Osteoblast (primary cell): Measurements from ENCODE around the gene CRHR1. TPM values are rescaled to one million over a fixed set of nuclear protein-coding genes. Genes with fewer than 3 reads are reported as not detected.

Experiments used
- DNase-seq: peaks from one replicate; pipeline ENCODE4 v3.0.0; 2011; ENCODE audit warnings: low spot score, mixed read lengths; ENCODE audit not compliant: insufficient read length; ENCODE audit errors: missing footprints
- H2AFZ ChIP-seq: 2 replicates; pipeline ENCODE4 v1.6.0; 2011; ENCODE audit warnings: mild to moderate bottlenecking, low read length
- H3K27ac ChIP-seq: 2 replicates; pipeline ENCODE4 v1.5.1; 2011; ENCODE audit warnings: mild to moderate bottlenecking, low read depth, low read length, moderate library complexity
- H3K27me3 ChIP-seq: 2 replicates; pipeline ENCODE4 v1.6.0; 2012; ENCODE audit warnings: mild to moderate bottlenecking, control low read depth, inconsistent platforms, low read length, moderate library complexity; ENCODE audit not compliant: insufficient read depth
- H3K36me3 ChIP-seq: 2 replicates; pipeline ENCODE4 v1.5.1; 2011; ENCODE audit warnings: mild to moderate bottlenecking, low read length, control low read depth, moderate library complexity; ENCODE audit not compliant: insufficient read depth
- H3K4me1 ChIP-seq: 2 replicates; pipeline ENCODE4 v1.5.1; 2011; ENCODE audit warnings: mild to moderate bottlenecking, low read length, control low read depth, moderate library complexity; ENCODE audit not compliant: insufficient read depth
- H3K4me2 ChIP-seq: 2 replicates; pipeline ENCODE4 v1.6.0; 2011; ENCODE audit warnings: mild to moderate bottlenecking, low read length; ENCODE audit not compliant: insufficient read depth
- H3K4me3 ChIP-seq: fragments of 200-600 bp; sonication (generic); 3 replicates; pipeline ENCODE4 v1.5.1; 2012; ENCODE audit warnings: mild to moderate bottlenecking, low read length, inconsistent platforms; ENCODE audit not compliant: insufficient read depth
- H3K79me2 ChIP-seq: 2 replicates; pipeline ENCODE4 v1.6.0; 2012; ENCODE audit warnings: mild to moderate bottlenecking, low read length, control low read depth, inconsistent platforms; ENCODE audit not compliant: insufficient read depth
- H3K9me3 ChIP-seq: 2 replicates; pipeline ENCODE4 v1.5.1; 2011; ENCODE audit warnings: low read depth, low read length, control low read depth
- H4K20me1 ChIP-seq: 2 replicates; pipeline ENCODE4 v1.6.0; 2012; ENCODE audit warnings: mild to moderate bottlenecking, low read length, control low read depth; ENCODE audit not compliant: insufficient read depth
- total RNA-seq: library from RNA; depleted of rRNA; stranded (reverse); fragments of >200 nt; gene quantifications from 2 replicates; pipeline ENCODE4 v1.2.3, GENCODE V29; 2012
- TF ChIP-seq, protein P1 (sequence below): IDR thresholded peaks from 2 replicates; pipeline ENCODE4 v1.5.1; 2011; ENCODE audit warnings: mild to moderate bottlenecking, low read depth, low read length, moderate library complexity; ENCODE audit errors: extremely low read depth

Gene CRHR1
- total RNA-seq, 1 donor, result not detected

DNA sequence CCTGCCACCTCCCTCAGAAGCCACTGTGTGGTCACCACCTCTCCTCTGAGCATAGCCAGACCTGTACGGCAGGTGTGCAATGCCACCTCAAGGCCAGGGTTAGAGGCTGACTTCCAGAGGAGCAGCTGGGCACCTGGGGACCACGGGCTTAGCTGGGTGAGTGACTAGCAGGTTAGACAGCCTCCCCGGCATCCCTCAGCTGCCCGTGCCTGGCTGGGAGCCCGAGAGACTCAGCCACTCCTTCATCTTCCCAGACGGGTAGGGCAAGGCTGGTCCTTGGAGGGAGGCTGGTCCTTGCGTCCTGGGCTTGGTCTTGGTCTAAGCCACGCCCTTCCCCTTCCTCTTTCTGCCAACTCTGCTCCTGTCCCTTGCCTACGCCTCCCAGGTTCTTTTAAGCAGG, 7.8 kb downstream of the CRHR1 start:
- Histone ChIP-seq H3K36me3 (no peaks in the 10 kb centered on the region), H3K79me2 (no peaks in the 10 kb centered on the region), H3K4me3 (no peak overlapping the region), H4K20me1 (no peaks in the 10 kb centered on the region), H3K27me3 (peaks cover 36% of the 10 kb centered on the region), H3K9me3 (no peaks in the 10 kb centered on the region), H3K4me2 (no peak overlapping the region), H3K4me1 (no peaks in the 10 kb centered on the region), H3K27ac (no peak overlapping the region), H2AFZ (no peak overlapping the region)
- DNase-seq, result peak; percentile 18
- TF ChIP-seq, protein P1, sequence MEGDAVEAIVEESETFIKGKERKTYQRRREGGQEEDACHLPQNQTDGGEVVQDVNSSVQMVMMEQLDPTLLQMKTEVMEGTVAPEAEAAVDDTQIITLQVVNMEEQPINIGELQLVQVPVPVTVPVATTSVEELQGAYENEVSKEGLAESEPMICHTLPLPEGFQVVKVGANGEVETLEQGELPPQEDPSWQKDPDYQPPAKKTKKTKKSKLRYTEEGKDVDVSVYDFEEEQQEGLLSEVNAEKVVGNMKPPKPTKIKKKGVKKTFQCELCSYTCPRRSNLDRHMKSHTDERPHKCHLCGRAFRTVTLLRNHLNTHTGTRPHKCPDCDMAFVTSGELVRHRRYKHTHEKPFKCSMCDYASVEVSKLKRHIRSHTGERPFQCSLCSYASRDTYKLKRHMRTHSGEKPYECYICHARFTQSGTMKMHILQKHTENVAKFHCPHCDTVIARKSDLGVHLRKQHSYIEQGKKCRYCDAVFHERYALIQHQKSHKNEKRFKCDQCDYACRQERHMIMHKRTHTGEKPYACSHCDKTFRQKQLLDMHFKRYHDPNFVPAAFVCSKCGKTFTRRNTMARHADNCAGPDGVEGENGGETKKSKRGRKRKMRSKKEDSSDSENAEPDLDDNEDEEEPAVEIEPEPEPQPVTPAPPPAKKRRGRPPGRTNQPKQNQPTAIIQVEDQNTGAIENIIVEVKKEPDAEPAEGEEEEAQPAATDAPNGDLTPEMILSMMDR, result no peak

DNA sequence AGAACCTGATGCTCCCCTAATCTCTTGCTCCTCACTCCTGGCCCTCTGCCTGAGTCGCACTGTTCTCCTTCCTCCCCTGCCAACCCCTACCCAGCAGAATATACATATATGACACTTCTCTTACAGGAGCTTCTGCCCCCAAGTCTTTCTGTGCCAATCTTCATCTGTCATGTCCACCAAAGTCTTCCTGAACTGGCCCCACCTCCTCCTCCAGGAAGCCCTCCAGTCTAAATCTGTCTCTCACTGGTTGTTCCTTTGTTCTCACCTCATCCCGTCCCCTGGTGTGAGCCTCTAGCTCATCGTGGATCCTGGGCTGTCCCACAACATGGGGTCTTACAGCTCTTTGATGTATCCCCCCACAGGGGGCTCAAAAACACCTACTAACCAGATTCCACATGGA, 8.3 kb downstream of the CRHR1 start:
- Histone ChIP-seq H3K27ac (no peak overlapping the region), H3K4me2 (no peak overlapping the region), H3K4me1 (no peaks in the 10 kb centered on the region), H3K9me3 (no peaks in the 10 kb centered on the region), H2AFZ (no peak overlapping the region), H4K20me1 (no peaks in the 10 kb centered on the region), H3K27me3 (peaks cover 32% of the 10 kb centered on the region), H3K36me3 (no peaks in the 10 kb centered on the region), H3K4me3 (no peak overlapping the region), H3K79me2 (no peaks in the 10 kb centered on the region)
- TF ChIP-seq, protein P1, result no peak
- peak; percentile 25 for DNase-seq

DNA sequence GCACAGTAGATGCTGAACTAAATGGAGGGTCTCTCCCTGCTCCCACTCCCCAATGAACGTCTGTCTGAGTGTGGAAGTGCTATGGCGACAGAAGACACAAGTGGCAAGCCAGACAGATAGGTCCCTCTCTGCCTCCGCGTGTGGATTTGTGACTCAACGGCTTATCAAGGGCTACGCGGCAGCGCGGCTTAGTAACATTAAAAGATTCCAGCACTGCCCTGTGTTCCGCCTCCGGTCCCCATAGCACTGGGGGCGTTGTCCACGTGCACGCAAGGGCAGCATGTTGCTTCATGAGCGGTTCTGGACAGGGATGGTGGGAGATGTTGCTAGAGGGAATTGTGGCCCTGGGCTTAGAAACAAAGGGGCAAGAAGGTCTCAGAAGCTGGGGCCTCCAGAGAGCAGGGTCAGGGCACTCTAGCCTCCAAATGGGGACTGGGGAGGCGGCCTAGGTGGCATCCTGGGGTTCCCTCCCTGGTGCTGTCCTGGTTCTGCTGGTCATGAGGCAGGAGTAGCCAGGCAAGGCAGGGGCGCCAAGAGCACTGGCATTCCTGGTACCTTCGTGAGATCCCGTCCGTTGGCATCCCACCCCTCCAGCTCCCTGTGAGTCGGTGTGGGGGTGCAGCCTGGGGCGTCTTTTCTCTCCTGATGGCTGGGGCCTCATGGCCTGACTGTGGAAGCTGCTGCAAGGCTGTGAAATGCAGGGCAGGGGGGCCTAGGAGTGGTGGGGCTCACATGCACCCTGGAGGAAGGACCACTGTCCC, 9.1 kb downstream of the CRHR1 start:
- no peaks in the 10 kb centered on the region for H3K9me3 ChIP-seq
- TF ChIP-seq, protein P1, result no peak
- H3K27ac ChIP-seq, result no peak overlapping the region
- no peaks in the 10 kb centered on the region for H4K20me1 ChIP-seq
- no peak overlapping the region for H3K4me3 ChIP-seq
- H3K27me3 ChIP-seq, result peaks cover 26% of the 10 kb centered on the region
- H3K4me2 ChIP-seq, result no peak overlapping the region
- no peak overlapping the region for H2AFZ ChIP-seq
- peak; percentile 42 for DNase-seq
- H3K4me1 ChIP-seq, result no peaks in the 10 kb centered on the region
- H3K36me3 ChIP-seq, result no peaks in the 10 kb centered on the region
- H3K79me2 ChIP-seq, result no peaks in the 10 kb centered on the region

DNA sequence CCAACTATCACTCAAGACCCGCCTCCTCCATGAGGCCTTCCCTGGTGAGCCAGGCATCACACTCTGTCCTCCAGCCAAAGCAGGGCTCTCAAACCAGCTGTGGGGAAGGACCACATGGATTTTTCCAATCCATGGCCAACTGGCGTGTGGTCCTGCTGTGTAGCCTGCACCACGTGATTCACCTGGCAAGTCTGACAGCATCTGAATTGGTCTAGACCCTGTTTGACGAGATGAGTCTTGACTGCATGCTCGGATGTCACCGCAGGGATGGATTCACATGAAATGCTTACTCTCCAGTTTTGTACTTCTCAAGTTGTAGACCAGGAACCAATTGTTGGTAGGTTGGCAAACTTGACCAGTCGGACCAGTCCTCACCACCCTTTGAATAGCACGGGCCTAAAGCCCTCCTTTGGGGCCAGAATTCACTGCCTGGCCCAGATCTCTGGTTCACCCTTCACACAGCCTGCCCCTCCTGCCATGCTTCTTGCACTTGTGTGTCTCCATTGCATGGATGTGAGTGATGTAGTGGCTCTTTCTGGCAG, 9.9 kb downstream of the CRHR1 start:
- H3K27me3 ChIP-seq, result peaks cover 19% of the 10 kb centered on the region
- H2AFZ ChIP-seq, result no peak overlapping the region
- DNase-seq, result peak; percentile 84
- no peak overlapping the region for H3K4me2 ChIP-seq
- H3K4me1 ChIP-seq, result no peaks in the 10 kb centered on the region
- no peaks in the 10 kb centered on the region for H3K36me3 ChIP-seq
- TF ChIP-seq, protein P1, result no peak
- H3K9me3 ChIP-seq, result no peaks in the 10 kb centered on the region
- H3K79me2 ChIP-seq, result no peaks in the 10 kb centered on the region
- H4K20me1 ChIP-seq, result no peaks in the 10 kb centered on the region
- no peak overlapping the region for H3K4me3 ChIP-seq
- H3K27ac ChIP-seq, result no peak overlapping the region
